ENCODE results near the gene CUBN.

The CUBN gene

GRCh38 chr10:16795410-16796073 lies 334.1 kb downstream of the CUBN start:
- Mint-ChIP-seq H3K9me3 (no peaks in the 10 kb centered on the region), H3K36me3 (peaks cover 13% of the 10 kb centered on the region), H3K4me1 (peaks cover 44% of the 10 kb centered on the region), H3K4me3 (no peak overlapping the region), H3K27ac (peak overlapping the region; percentile 68)
- DNase-seq (ENCODE audit: low spot score in 2 of 2) (no peak), ATAC-seq (no peak)

GRCh38 chr10:16794005-16794404 lies 335.6 kb downstream of the CUBN start:
- Mint-ChIP-seq H3K27ac (no peak overlapping the region), H3K9me3 (no peaks in the 10 kb centered on the region), H3K36me3 (peaks cover 13% of the 10 kb centered on the region), H3K4me1 (peaks cover 41% of the 10 kb centered on the region), H3K4me3 (no peak overlapping the region)
- no peak for DNase-seq (ENCODE audit: low spot score in 2 of 2)
- ATAC-seq = no peak

- Mint-ChIP-seq H3K4me3 (no peak overlapping the region), H3K27ac (no peak overlapping the region), H3K4me1 (peaks cover 46% of the 10 kb centered on the region), H3K36me3 (peaks cover 20% of the 10 kb centered on the region), H3K9me3 (no peaks in the 10 kb centered on the region)
- DNase-seq (ENCODE audit: low spot score in 2 of 2) (no peak), ATAC-seq (no peak)
These were observed 336.9 kb downstream of the CUBN start for GRCh38 chr10:16792675-16793074.

GRCh38 chr10:16789765-16790164 lies 339.8 kb downstream of the CUBN start:
- DNase-seq (ENCODE audit: low spot score in 2 of 2) (no peak), ATAC-seq (no peak)
- H3K27ac Mint-ChIP-seq = peak overlapping the region; percentile 94
- peaks cover 22% of the 10 kb centered on the region for H3K36me3 Mint-ChIP-seq
- peaks cover 43% of the 10 kb centered on the region for H3K4me1 Mint-ChIP-seq
- no peak overlapping the region for H3K4me3 Mint-ChIP-seq
- peaks cover 4% of the 10 kb centered on the region for H3K9me3 Mint-ChIP-seq

- H3K27ac Mint-ChIP-seq = peak overlapping the region; percentile 94
- DNase-seq (ENCODE audit: low spot score in 2 of 2) = no peak
- peaks cover 23% of the 10 kb centered on the region for H3K36me3 Mint-ChIP-seq
These were observed 340.4 kb downstream of the CUBN start for GRCh38 chr10:16789261-16789660.

DNA sequence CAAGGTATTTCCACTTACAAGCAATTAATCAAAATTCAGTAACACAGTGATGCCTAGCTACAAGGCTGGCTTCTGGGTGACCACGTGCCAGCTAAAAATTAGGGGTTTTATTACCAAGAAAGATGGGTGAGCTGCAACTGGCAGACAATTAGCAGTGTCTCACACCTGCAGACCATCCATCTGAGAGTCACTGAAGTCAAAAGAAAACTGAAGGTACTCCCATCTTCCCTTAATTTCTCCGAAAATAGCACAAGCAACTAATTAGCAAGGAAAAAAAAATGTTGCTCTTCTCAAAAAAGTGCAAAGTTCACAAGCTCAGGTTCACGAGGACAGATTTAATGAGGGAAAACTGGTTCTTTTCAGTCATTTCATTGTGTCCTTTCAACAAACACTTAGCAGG lies 340.8 kb downstream of the CUBN start:
- Mint-ChIP-seq H3K9me3 (peaks cover 4% of the 10 kb centered on the region), H3K27ac (peak overlapping the region; percentile 94), H3K4me1 (peaks cover 49% of the 10 kb centered on the region), H3K4me3 (peak overlapping the region; percentile 60), H3K36me3 (peaks cover 28% of the 10 kb centered on the region)
- DNase-seq (ENCODE audit: low spot score in 2 of 2) (no peak), ATAC-seq (no peak)

More at GRCh38 chr10:16789261-16789660, 340.4 kb downstream of the CUBN start:
- Mint-ChIP-seq H3K4me3 (no peak overlapping the region), H3K9me3 (peaks cover 4% of the 10 kb centered on the region), H3K4me1 (peaks cover 44% of the 10 kb centered on the region)
- no peak for ATAC-seq

DNA sequence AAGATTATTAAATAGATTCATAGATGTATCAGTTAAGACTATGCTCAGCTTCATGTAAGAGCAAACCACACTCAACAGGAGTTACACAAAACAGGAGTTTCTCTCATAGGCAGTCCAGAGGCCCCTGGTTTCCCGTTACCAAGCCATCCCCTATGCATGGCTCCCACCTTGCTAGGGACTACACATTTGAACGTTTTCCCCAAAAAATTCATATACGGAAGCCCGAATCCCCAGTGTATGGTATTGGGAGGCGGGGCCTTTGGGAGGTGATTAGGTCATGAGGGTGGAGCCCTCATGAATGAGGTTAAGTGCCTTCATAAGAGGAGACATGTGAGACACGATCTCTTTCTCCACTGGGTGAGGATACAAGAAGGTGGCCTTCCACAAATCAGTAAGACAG lies 341.5 kb downstream of the CUBN start:
- DNase-seq (ENCODE audit: low spot score in 2 of 2) = peak; percentile 16 to 71
- Mint-ChIP-seq H3K27ac (peak overlapping the region; percentile 94), H3K4me1 (peaks cover 49% of the 10 kb centered on the region), H3K9me3 (peaks cover 4% of the 10 kb centered on the region), H3K36me3 (peaks cover 28% of the 10 kb centered on the region), H3K4me3 (peak overlapping the region; percentile 60)
- peak; percentile 73 for ATAC-seq

GRCh38 chr10:16787361-16787791 lies 342.2 kb downstream of the CUBN start:
- Mint-ChIP-seq H3K4me1 (peaks cover 49% of the 10 kb centered on the region), H3K27ac (peak overlapping the region; percentile 94), H3K4me3 (peak overlapping the region; percentile 60), H3K9me3 (peaks cover 4% of the 10 kb centered on the region), H3K36me3 (peaks cover 28% of the 10 kb centered on the region)
- peak; percentile 97 for ATAC-seq
- DNase-seq (ENCODE audit: low spot score in 2 of 2) = peak; percentile 33 to 77

DNA sequence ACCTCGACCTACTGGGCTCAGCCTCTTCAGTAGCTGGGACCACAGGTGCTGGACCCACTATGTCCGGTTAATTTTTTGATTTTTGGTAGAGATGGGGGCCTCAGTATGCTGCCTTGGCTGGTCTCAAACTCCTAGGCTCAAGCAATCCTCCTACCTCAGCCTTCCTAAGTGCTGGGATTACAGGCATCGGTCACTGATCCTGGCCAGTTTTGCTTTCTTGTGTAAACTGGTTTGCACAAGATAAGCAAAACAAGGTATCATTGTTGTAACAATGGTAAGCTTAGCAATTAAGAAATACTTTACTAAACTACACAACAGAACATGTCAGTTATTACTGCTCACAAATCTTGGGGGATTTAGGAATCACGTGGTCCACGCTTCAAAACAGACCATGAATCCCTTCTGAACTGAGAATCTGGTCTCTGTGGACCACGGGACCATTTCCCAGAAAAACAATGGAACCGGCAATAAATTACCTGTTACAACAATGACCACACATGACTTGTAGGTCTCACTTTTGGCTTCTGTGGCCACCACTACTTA lies 349.2 kb downstream of the CUBN start:
- no peak for ATAC-seq
- Mint-ChIP-seq H3K27ac (peak overlapping the region; percentile 54), H3K4me3 (no peak overlapping the region), H3K4me1 (peaks cover 36% of the 10 kb centered on the region), H3K9me3 (no peaks in the 10 kb centered on the region), H3K36me3 (peaks cover 22% of the 10 kb centered on the region)
- DNase-seq (ENCODE audit: low spot score in 2 of 2) = no peak

DNA sequence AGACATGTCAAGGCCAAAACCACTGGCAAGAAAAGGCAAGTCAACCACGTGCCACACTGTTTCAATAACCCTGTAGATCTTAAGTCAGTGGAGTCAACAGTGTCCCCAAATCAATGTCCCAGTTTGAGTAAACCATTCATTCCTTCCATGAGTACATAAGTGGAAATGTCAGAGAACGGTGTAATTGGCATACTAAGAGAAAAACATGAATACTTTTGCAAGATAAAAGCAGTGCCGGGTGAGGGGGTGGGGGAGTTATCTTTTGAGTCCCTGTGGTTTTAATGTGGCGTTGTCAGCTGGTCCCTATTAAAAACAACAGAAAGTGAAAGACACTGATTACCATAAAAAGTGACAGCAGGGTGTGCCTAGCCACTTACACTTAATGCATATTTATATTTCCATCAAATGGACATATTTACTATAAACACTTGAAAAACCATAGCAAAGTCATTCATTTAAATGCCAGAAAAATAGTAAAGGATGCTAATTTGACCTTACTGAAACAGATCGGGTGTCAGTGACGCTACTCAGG lies 350.2 kb downstream of the CUBN start:
- ATAC-seq = peak; percentile 91
- Mint-ChIP-seq H3K36me3 (peaks cover 22% of the 10 kb centered on the region), H3K4me3 (no peak overlapping the region), H3K27ac (peak overlapping the region; percentile 54), H3K4me1 (peaks cover 31% of the 10 kb centered on the region), H3K9me3 (no peaks in the 10 kb centered on the region)
- no peak for DNase-seq (ENCODE audit: low spot score in 2 of 2)

- H3K36me3 Mint-ChIP-seq = peaks cover 22% of the 10 kb centered on the region
- no peak for ATAC-seq
- H3K4me1 Mint-ChIP-seq = peaks cover 27% of the 10 kb centered on the region
- H3K27ac Mint-ChIP-seq = peak overlapping the region; percentile 86
- no peak for DNase-seq (ENCODE audit: low spot score in 2 of 2)
- H3K9me3 Mint-ChIP-seq = no peaks in the 10 kb centered on the region
- H3K4me3 Mint-ChIP-seq = peak overlapping the region; percentile 34
These were observed 351.9 kb downstream of the CUBN start for GRCh38 chr10:16777473-16778370.

DNA sequence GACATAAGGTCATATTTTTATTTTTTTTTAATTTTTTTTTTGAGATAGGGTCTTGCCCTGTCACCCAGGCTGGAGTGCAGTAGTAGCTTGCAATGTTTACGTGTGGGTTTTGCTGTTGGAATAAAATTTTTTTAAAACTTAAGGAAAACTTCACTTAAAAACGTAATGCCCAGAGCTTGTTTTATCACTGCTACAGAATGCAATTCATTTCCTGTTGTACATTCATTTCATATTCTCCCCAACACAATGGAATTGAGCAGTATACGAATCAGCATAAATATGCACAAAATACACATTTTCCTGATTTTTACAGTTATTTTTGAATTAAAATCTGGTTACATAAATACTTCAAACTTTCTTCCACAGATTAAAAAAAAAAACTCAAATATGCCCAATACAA lies 352.7 kb downstream of the CUBN start:
- DNase-seq (ENCODE audit: low spot score in 2 of 2) = no peak
- peaks cover 28% of the 10 kb centered on the region for H3K36me3 Mint-ChIP-seq

More for the DNA sequence above, 352.7 kb downstream of the CUBN start:
- no peak overlapping the region for H3K27ac Mint-ChIP-seq
- no peaks in the 10 kb centered on the region for H3K9me3 Mint-ChIP-seq
- H3K4me3 Mint-ChIP-seq = no peak overlapping the region
- peaks cover 33% of the 10 kb centered on the region for H3K4me1 Mint-ChIP-seq
- no peak for ATAC-seq

All from stimulated activated effector memory CD8-positive, alpha-beta T cell treated with anti-CD3 and anti-CD28 coated beads, Interleukin-12 subunit alpha, Interleukin-12 subunit beta, amount 100 ng/mL, for 72 hours (primary cell).